Measurements from ENCODE around the gene CSDE1.

- no peak for TF ChIP-seq EP300 (IDR thresholded peaks at IDR 0.05)
- TF ChIP-seq, protein P1, sequence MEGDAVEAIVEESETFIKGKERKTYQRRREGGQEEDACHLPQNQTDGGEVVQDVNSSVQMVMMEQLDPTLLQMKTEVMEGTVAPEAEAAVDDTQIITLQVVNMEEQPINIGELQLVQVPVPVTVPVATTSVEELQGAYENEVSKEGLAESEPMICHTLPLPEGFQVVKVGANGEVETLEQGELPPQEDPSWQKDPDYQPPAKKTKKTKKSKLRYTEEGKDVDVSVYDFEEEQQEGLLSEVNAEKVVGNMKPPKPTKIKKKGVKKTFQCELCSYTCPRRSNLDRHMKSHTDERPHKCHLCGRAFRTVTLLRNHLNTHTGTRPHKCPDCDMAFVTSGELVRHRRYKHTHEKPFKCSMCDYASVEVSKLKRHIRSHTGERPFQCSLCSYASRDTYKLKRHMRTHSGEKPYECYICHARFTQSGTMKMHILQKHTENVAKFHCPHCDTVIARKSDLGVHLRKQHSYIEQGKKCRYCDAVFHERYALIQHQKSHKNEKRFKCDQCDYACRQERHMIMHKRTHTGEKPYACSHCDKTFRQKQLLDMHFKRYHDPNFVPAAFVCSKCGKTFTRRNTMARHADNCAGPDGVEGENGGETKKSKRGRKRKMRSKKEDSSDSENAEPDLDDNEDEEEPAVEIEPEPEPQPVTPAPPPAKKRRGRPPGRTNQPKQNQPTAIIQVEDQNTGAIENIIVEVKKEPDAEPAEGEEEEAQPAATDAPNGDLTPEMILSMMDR (IDR thresholded peaks at IDR 0.05), result no peak
These were observed 32.6 kb downstream of the CSDE1 start for GRCh38 chr1:114725230-114725629.

All from gastroesophageal sphincter (tissue), 3 donors.